HG03064 (cell line): ENCODE data around the gene TMEM151B.

Experiments
- ATAC-seq: cut with Tn5 transposase; IDR thresholded peaks from one replicate; pipeline ENCODE4 v1.9.1; 2021; ENCODE audit warnings: low read depth; ENCODE audit not compliant: unreplicated experiment

The TMEM151B gene

GRCh38 chr6:44250067-44250717 lies 20.1 kb upstream of the TMEM151B start:
- ATAC-seq = no peak

DNA sequence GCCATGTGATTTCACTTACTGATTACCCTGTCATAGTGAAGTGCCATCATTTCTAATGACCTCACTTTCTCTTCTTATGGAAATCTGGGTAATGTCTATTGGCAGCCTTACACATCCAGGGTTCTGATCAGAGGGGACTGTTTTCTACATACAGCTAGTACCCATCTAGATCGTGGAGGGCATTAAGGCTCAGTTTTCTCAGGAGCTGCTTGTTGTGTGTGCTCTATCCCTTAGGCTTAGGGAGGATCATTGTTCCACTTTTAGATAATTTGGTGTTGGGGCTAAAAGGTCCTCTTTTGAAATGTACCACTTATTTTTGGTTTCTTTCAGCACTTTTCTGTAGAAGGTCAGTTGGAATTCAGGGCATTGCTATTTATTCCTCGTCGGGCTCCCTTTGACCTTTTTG lies 19.5 kb upstream of the TMEM151B start:
- no peak for ATAC-seq

GRCh38 chr6:44251576-44252524 lies 18.4 kb upstream of the TMEM151B start:
- no peak for ATAC-seq

- no peak for ATAC-seq
Observed at GRCh38 chr6:44253307-44254101, 16.7 kb upstream of the TMEM151B start.

DNA sequence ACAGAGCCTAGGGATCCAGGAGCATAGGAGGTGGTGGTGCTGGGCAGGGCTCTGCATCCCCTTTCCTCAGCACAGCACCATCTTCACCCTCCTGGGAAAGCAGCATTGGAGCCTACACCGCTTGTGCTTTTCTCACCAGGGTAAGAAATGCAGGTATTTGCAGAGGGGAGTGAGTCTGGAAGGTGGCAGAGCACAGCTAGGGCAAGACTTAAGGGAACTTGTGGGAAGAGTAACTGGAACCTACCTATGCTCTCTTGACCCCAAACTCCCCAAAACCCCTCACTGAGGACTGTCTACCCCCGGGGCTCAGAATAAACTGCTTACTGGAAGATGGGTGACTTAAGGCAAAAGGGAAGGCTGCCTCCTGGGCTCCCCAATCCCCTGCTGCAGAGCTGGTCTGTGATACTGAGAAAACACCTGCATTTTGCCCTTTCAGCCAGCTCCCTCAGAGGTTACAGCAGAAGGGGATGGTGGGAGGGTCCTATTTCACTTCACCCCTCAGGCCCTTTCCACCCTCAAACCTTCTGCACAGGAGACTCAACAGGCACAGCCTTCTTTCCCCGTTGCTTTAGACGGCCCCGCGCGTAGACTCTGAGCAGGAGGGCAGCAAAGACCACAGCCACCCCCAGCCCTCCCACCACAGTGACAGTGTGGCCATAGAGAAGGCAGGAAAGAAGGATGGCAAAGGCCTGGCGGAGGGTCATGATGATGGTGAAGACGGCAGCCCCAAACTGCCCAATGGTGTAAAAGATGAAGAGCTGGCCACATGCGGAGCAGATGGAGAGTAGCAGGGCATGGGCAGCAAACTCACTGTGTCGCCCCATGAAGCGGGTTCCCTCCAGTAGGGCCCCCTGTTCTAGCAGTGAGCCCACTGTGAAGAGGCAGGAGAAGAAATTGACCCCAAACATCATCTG lies 15.8 kb upstream of the TMEM151B start:
- no peak for ATAC-seq

GRCh38 chr6:44255105-44255808 lies 15.0 kb upstream of the TMEM151B start:
- no peak for ATAC-seq

GRCh38 chr6:44255871-44256774 lies 14.1 kb upstream of the TMEM151B start:
- ATAC-seq = no peak

DNA sequence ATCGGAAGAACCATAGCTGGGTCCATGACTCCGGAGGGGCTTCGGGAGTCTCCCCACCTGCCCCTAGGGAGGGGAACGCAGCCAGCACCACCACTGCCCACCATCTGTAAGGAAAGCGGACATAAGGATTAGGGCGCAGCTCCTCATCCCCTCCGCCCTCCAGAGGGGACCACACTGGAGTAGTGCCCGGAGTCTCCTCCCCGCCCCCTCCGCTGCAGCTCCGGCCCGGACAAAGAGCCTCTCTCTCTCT lies 13.6 kb upstream of the TMEM151B start:
- ATAC-seq = no peak

DNA sequence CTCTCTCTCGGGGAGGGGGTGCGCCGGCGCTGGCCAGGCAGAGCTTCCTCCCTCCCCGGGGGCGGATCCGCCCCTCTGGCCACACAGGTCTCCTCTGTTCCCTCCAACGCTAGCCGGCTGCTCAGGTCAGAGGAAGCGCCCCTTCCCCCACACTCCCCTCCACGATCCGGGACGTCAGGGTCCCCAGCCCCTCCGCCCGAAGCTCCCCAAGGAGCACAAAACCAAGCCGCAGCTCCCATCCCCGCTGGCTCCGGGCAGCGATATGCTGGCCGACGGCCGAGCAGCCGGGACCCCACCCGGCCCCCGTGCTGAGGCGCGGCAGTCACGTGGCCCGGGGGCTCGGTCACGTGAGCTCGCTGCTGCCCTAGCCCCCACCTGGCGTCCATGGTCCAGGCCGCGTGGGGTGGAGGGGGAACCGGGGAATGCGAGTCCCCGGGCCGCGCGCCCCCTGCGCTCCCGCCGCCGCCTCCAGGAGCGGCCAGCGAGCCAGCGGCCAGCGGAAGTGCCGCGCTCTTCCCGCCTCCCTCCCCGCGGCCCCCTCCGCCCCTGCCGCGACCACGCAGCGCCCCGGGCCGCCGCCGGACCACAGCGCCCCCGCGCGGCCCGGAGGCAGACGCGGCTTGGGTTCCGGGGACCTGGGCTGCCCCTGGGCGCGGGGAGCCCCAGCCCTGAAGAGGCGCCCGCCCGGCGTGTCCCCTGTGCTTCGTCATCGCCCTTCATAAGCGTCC lies 13.1 kb upstream of the TMEM151B start, which contains the start of gene SLC35B2:
TSS of gene SLC35B2 (minus strand) at position 504 of the 728 bp plus-strand sequence. CDS start at position 386, 118 bp downstream.
- ATAC-seq = no peak

GRCh38 chr6:44257753-44258324 lies 12.4 kb upstream of the TMEM151B start:
- no peak for ATAC-seq

GRCh38 chr6:44258325-44258863 lies 11.9 kb upstream of the TMEM151B start:
- no peak for ATAC-seq

- ATAC-seq = no peak
Observed at GRCh38 chr6:44258921-44259320, 11.3 kb upstream of the TMEM151B start.

DNA sequence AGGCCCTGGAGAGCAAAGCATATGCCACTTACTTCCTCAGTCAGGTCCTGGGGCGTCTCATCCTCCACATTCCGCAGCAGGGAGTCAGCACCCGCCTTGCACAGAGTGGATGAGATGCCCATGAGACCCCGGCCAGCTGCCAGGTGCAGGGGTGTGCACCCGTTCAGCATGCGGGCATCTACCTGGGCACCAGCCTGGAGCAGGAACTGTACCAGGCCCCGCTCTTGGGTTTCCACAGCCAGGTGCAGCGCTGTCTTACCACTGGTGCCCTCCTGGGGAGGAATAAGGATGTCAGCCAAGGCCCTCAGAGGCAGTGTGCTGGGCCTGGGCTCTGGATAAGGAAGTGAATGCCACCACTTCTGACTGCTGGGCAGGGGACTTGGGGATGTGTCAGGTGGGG lies 10.2 kb upstream of the TMEM151B start:
- ATAC-seq = no peak

DNA sequence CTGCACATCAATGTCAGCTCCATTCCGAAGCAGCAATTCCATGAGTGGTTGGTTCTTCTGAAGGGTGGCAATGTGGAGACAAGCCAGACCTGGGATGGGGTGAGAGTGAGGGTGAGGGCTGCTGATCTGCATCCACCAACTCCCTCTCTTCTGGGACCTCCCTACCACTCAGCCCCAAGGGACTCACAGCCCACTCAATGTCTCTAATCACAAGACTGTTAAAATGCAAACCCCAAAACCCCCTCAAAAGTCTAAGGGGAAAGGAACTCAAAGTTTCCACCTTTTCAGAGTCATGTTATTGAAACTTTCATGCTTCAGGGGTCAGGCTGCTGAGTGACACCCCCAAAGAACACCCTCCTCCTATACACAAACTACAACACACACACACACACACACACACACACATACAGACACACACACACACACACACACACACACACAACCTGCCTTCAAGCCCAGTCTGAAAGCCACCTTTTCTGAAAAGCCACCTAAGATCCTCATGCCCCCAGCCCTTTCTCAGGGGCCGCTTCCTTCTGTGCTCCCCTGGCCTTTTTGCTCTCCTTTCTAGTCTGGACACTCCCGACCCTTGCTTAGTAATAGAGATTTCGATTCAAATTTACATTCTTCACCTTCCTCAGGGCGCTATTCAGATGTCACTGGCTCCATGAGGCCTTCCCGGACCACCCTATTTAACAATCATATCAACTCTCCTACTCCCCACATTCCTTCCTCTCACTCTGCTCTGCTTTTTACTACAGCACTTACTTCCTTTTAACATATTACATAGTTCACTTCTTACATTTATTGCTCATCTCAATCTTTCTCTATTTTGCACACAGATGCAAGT lies 9.6 kb upstream of the TMEM151B start:
- no peak for ATAC-seq

DNA sequence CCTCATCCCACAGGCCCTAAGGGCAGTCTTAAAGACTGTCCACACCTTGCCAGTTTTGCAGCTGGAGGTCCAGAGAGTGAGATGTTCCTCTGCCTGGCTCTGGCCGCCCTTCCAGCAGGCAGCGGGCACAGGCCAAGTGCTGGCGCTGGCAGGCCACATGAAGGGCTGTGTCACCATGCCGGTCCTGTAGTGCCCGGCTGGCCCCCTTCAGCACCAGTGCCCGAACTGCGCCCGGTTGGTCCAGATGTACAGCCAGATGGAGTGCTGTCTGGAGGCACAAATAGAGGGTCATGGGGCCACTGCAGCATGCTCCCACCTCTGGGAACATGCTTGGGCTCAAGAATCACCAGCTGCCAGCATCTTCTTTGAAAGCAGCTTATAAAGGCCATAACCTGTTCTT lies 8.7 kb upstream of the TMEM151B start:
- no peak for ATAC-seq
